Sigmoid colon (tissue), 7 donors: Measurements from ENCODE around the gene USP15. TPM values are rescaled to one million over a fixed set of nuclear protein-coding genes. Genes with fewer than 3 reads are reported as not detected.
"Not testable (repeated sequence)": the region's sequence is repeated elsewhere in the genome, so short reads cannot be mapped to it uniquely, and the experiment has no call there.

Experiments
- DNase-seq: peaks from one replicate; pipeline ENCODE4 v3.0.0-alpha.2; 2019
- H3K27ac ChIP-seq, 4 donors: fragments of 200-600 bp; sonication (generic); one replicate each; pipeline ENCODE4 v1.5.1; 2016 to 2019; ENCODE audit warnings: mild to moderate bottlenecking in 1 of 4
- H3K27me3 ChIP-seq, 3 donors: fragments of 200-600 bp; sonication (generic); one replicate each; pipeline ENCODE4 v1.5.1; 2019; ENCODE audit warnings: mild to moderate bottlenecking in 1 of 3
- H3K36me3 ChIP-seq, 4 donors: fragments of 200-600 bp; sonication (generic); one replicate each; pipeline ENCODE4 v1.5.1; 2016 to 2019
- H3K4me1 ChIP-seq, 4 donors: fragments of 200-600 bp; sonication (generic); one replicate each; pipeline ENCODE4 v1.5.1; 2017 to 2019
- H3K4me3 ChIP-seq, 4 donors: fragments of 200-600 bp; sonication (generic); one replicate each; pipeline ENCODE4 v1.5.1; 2017 to 2019; ENCODE audit warnings: mild to moderate bottlenecking in 2 of 4, moderate library complexity in 1 of 4
- H3K9me3 ChIP-seq, 4 donors: fragments of 200-600 bp in 3 of 4; sonication (generic) in 3 of 4; one replicate each; pipeline versions ENCODE4 v1.5.1 to v1.6.1; 2013 to 2019
- EP300 ChIP-seq, 4 donors: sonication (generic); formaldehyde crosslinking; IDR thresholded peaks; one replicate each; pipeline ENCODE4 v1.6.1; 2017; ENCODE audit warnings: antibody characterized with exemption in 4 of 4
- POLR2A ChIP-seq, 2 donors: fragments of 450-650 bp; IDR thresholded peaks; one replicate each; pipeline ENCODE4 v1.6.1; 2016; ENCODE audit warnings: antibody characterized with exemption in 2 of 2, mild to moderate bottlenecking in 2 of 2, moderate library complexity in 2 of 2
- POLR2AphosphoS5 ChIP-seq, 4 donors: sonication (generic); formaldehyde crosslinking; IDR thresholded peaks; one replicate each; pipeline ENCODE4 v1.6.1; 2017; ENCODE audit warnings: antibody characterized with exemption in 4 of 4
- WGBS, 2 donors: extraction: QIAGEN DNeasy Blood & Tissue Kit; methylation state at CpG; one replicate each; pipeline ENCODE4 v1.1.7; 2013; 5-methylcytosine and 5-hydroxymethylcytosine counted together
- intact Hi-C: fragments of 100-400 bp; cut with DNase I; formaldehyde crosslinking; loops from one replicate; pipeline ENCODE4 v1.15.1; 2023
- polyA plus RNA-seq, 3 donors: library from polyadenylated mRNA; stranded (reverse); fragments of 200-250 nt; gene quantifications; one replicate each; pipeline ENCODE4 v1.2.3, GENCODE V29; 2013
- total RNA-seq, 4 donors: library from RNA; depleted of rRNA; stranded (reverse); fragments of >200 nt; gene quantifications; one replicate each; pipeline ENCODE4 v1.1.0, GENCODE V29; 2016
- TF ChIP-seq, protein P1 (sequence below), 4 experiments: fragments of 450-650 bp in 3 of 4; fragments of 200-600 bp in 1 of 4; IDR thresholded peaks; one replicate each; pipeline ENCODE4 v1.5.1; 2016 to 2019; ENCODE audit warnings: antibody characterized with exemption in 4 of 4, mild to moderate bottlenecking in 3 of 4, moderate library complexity in 2 of 4
- donor health status: healthy with polysubstance abuse.
- donor health status: Bipolar disorder and iron deficiency.
- donor health status: healthy.

The USP15 gene
- total and polyA plus RNA-seq, 7 donors = 22.2 to 78.4 (median 63.7) TPM

- WGBS, 2 donors = 88 to 89% methylated on average over 12 of the region's 12 CpGs
- Histone ChIP-seq H3K36me3 (no peaks in the 10 kb centered on the region), H3K4me3 (peak overlapping the region in 2 of 4 donors; percentile 47 to 50), H3K27me3 (peaks cover 5 to 22% (median 11%) of the 10 kb centered on the region in 3 donors), H3K4me1 (peaks cover 0 to 15% (median 7%) of the 10 kb centered on the region in 4 donors), H3K27ac (no peak overlapping the region), H3K9me3 (no peaks in the 10 kb centered on the region)
- DNase-seq = no peak
- TF ChIP-seq, protein P1, sequence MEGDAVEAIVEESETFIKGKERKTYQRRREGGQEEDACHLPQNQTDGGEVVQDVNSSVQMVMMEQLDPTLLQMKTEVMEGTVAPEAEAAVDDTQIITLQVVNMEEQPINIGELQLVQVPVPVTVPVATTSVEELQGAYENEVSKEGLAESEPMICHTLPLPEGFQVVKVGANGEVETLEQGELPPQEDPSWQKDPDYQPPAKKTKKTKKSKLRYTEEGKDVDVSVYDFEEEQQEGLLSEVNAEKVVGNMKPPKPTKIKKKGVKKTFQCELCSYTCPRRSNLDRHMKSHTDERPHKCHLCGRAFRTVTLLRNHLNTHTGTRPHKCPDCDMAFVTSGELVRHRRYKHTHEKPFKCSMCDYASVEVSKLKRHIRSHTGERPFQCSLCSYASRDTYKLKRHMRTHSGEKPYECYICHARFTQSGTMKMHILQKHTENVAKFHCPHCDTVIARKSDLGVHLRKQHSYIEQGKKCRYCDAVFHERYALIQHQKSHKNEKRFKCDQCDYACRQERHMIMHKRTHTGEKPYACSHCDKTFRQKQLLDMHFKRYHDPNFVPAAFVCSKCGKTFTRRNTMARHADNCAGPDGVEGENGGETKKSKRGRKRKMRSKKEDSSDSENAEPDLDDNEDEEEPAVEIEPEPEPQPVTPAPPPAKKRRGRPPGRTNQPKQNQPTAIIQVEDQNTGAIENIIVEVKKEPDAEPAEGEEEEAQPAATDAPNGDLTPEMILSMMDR (IDR thresholded peaks at IDR 0.05) = no peak
- TF ChIP-seq EP300 (IDR thresholded peaks at IDR 0.05) (no peak), POLR2A (IDR thresholded peaks at IDR 0.05) (no peak), POLR2AphosphoS5 (IDR thresholded peaks at IDR 0.05) (no peak)
- intact Hi-C loops = loop anchor here (5.0 kb wide), 1 partner anchor 361 kb away; no protein-coding TSS in a partner anchor
Measured at GRCh38 chr12:62436164-62436503, 175.9 kb downstream of the USP15 start.

DNA sequence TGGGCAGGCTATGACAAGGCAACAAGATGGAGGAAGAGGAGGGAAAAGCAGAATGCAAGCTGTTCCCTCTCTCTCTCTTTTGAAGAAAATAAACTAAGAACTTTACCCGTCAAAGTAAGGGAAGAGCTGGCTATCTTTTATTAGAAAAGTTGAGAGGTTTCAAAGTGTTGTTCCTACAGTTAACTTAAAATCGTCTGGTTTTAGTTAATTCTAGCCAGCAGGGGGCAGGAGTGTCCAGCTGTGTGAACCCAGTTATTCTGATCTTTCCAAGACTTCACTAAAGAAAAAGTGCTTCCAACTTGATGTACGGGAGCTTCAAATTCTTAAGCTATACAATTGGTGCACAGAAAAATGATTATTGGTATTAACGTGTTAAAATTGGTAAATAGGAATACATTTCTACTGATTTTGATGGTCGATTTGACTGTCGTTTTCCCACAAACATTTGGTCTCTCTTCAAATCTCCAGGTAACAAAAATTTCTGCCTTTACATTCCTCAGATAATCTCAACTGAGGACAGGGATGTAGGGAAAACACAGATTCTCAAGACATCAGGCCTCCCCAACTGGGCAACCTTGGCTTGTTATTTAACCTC lies 178.0 kb downstream of the USP15 start:
- no peaks in the 10 kb centered on the region for H3K36me3 ChIP-seq
- H3K9me3 ChIP-seq = peaks cover 0 to 7% (median 0%) of the 10 kb centered on the region in 4 donors
- peaks cover 3 to 15% (median 10%) of the 10 kb centered on the region in 3 donors for H3K27me3 ChIP-seq
- 9 to 22% methylated on average over 6 of the region's 6 CpGs for WGBS, 2 donors
- H3K4me1 ChIP-seq = peaks cover 0 to 15% (median 7%) of the 10 kb centered on the region in 4 donors
- no peak for DNase-seq
- H3K4me3 ChIP-seq = no peak overlapping the region
- intact Hi-C loops = loop anchor here (5.0 kb wide), 1 partner anchor 359 kb away; no protein-coding TSS in a partner anchor
- H3K27ac ChIP-seq = no peak overlapping the region
- no peak for TF ChIP-seq POLR2A (IDR thresholded peaks at IDR 0.05)
- TF ChIP-seq, protein P1 (IDR thresholded peaks at IDR 0.05) = peak; percentile 9 to 60 (median 54)

DNA sequence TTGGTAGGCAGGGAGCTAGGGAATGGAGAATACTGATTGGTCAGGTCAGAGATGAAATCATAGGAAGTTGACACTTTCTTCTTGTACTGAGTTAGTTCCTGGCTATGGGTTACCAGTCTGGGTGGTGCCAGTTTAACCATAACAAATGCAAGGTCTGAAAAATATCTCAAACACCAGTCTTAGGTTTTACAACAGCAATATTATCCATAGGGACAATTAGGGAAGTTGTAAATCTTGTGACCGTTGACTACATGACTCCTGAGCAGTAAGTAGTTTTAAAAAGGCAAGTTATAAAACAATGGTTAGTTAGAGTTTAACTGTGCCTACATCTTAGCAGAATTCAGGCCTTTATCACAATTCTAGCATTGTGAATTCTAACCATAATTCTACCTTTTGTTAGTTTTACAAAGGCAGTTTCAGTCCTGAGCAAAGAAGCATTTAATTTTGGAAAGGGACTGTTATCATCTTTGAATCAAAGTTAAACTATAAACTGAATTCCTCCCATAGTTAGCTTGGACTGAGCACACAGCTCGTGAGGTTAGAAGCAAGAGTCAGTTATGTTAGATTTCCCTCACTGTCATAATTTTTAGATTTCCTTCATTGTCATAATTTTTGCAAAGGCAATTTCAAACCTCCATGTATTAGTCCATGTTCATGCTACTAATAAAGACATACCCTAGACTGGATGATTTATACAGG lies 186.7 kb downstream of the USP15 start:
- peaks cover 0 to 7% (median 2%) of the 10 kb centered on the region in 4 donors for H3K9me3 ChIP-seq
- no peak overlapping the region for H3K4me3 ChIP-seq
- intact Hi-C loops = no loop called here
- H3K36me3 ChIP-seq = no peaks in the 10 kb centered on the region
- no peak overlapping the region for H3K27ac ChIP-seq
- WGBS, 2 donors = 10 to 41% methylated on average over 2 of the region's 2 CpGs
- TF ChIP-seq EP300 (IDR thresholded peaks at IDR 0.05) (no peak), POLR2AphosphoS5 (IDR thresholded peaks at IDR 0.05) (no peak), POLR2A (IDR thresholded peaks at IDR 0.05) (no peak)
- TF ChIP-seq, protein P1 (IDR thresholded peaks at IDR 0.05) = no peak
- no peak for DNase-seq
- no peaks in the 10 kb centered on the region for H3K4me1 ChIP-seq
- H3K27me3 ChIP-seq = no peaks in the 10 kb centered on the region

- 90 to 95% methylated on average over 3 of the region's 3 CpGs for WGBS, 2 donors
- H3K27ac ChIP-seq = no peak overlapping the region
- no peak overlapping the region for H3K4me3 ChIP-seq
- peaks cover 0 to 4% (median 0%) of the 10 kb centered on the region in 4 donors for H3K9me3 ChIP-seq
- DNase-seq = no peak
- H3K4me1 ChIP-seq = no peaks in the 10 kb centered on the region
- no peaks in the 10 kb centered on the region for H3K27me3 ChIP-seq
- intact Hi-C loops = no loop called here
- TF ChIP-seq EP300 (IDR thresholded peaks at IDR 0.05) (no peak), POLR2A (IDR thresholded peaks at IDR 0.05) (no peak), POLR2AphosphoS5 (IDR thresholded peaks at IDR 0.05) (no peak)
- TF ChIP-seq, protein P1 (IDR thresholded peaks at IDR 0.05) = no peak
- no peaks in the 10 kb centered on the region for H3K36me3 ChIP-seq
Measured at GRCh38 chr12:62448436-62448835, 188.2 kb downstream of the USP15 start.

DNA sequence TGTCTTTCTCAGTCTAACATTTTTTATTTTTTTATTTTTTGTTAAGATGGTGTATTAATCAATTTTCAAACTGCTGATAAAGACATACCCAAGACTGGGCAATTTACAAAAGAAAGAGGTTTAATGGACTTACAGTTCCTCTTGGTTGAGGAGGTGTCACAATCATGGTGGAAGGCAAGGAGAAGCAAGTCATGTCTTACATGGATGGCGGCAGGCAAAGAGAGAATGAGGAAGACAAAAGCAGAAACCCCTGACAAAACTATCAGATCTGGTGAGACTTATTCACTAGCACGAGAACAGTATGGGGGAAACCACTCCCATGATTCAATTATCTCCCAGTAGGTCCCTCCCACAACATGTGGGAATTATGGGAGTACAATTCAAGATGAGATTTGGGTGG lies 195.2 kb downstream of the USP15 start:
- 62 to 69% methylated on average over 2 of the region's 2 CpGs for WGBS, 2 donors
- H3K27me3 ChIP-seq, DNase-seq, H3K4me3 ChIP-seq, H3K27ac ChIP-seq, intact Hi-C loops, H3K36me3 ChIP-seq, H3K9me3 ChIP-seq, H3K4me1 ChIP-seq: not testable (repeated sequence)
